Suprapubic skin (tissue), 3 donors: ENCODE data around the gene ADCY9.

Source experiments
- EP300 ChIP-seq: sonication (generic); formaldehyde crosslinking; IDR thresholded peaks from one replicate; pipeline ENCODE4 v1.6.1; 2017; ENCODE audit warnings: antibody characterized with exemption
- POLR2A ChIP-seq, 2 donors: fragments of 450-650 bp; IDR thresholded peaks; one replicate each; pipeline ENCODE4 v1.6.1; 2017; ENCODE audit warnings: antibody characterized with exemption in 2 of 2, mild to moderate bottlenecking in 2 of 2, moderate library complexity in 2 of 2
- TF ChIP-seq, protein P1 (sequence below), 2 donors: fragments of 200-600 bp in 1 of 2; fragments of 450-650 bp in 1 of 2; sonication (generic) in 1 of 2; IDR thresholded peaks; one replicate each; pipeline ENCODE4 v1.5.1; 2016 to 2019; ENCODE audit warnings: antibody characterized with exemption in 2 of 2, mild to moderate bottlenecking in 1 of 2, moderate library complexity in 1 of 2

GRCh38 chr16:4089251-4089810, 26.9 kb downstream of the ADCY9 start:
- TF ChIP-seq EP300 (no peak), POLR2A (IDR thresholded peaks at IDR 0.05) (no peak)
- TF ChIP-seq, protein P1, sequence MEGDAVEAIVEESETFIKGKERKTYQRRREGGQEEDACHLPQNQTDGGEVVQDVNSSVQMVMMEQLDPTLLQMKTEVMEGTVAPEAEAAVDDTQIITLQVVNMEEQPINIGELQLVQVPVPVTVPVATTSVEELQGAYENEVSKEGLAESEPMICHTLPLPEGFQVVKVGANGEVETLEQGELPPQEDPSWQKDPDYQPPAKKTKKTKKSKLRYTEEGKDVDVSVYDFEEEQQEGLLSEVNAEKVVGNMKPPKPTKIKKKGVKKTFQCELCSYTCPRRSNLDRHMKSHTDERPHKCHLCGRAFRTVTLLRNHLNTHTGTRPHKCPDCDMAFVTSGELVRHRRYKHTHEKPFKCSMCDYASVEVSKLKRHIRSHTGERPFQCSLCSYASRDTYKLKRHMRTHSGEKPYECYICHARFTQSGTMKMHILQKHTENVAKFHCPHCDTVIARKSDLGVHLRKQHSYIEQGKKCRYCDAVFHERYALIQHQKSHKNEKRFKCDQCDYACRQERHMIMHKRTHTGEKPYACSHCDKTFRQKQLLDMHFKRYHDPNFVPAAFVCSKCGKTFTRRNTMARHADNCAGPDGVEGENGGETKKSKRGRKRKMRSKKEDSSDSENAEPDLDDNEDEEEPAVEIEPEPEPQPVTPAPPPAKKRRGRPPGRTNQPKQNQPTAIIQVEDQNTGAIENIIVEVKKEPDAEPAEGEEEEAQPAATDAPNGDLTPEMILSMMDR (IDR thresholded peaks at IDR 0.05), result no peak
